Hepatocyte (in vitro differentiated cells): ENCODE results near the gene CPE.

Experiments used
- EZH2 ChIP-seq: fragments of 200-600 bp; sonication (generic); IDR thresholded peaks from 2 replicates; pipeline ENCODE4 v1.6.1; 2016; ENCODE audit warnings: antibody characterized with exemption, mild to moderate bottlenecking, borderline replicate concordance
- TF ChIP-seq, protein P1 (sequence below): fragments of 200-600 bp; sonication (generic); IDR thresholded peaks from 2 replicates; pipeline ENCODE4 v1.5.1; 2016; ENCODE audit warnings: antibody characterized with exemption, mild to moderate bottlenecking; ENCODE audit not compliant: poor library complexity

DNA sequence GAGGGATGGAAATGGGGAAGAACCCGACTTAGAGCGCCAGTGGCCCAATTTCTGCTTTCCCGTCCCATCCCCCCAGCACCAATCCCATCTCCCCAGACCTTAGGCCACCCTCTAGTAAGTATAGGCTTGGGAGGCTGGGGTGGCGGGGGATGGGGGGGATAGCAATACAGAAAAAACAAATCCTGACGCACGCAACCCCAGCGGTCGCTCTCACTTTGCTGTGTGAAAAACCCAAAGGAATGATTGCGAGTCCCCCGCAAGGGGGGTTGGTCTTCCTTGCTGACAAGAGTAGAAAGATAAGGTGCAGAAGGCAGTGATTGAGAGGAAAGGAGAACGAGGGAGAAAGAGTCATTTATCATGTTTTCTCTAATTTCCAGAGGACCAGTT lies 863 bp downstream of the CPE start:
- TF ChIP-seq EZH2 = no peak
- TF ChIP-seq, protein P1, sequence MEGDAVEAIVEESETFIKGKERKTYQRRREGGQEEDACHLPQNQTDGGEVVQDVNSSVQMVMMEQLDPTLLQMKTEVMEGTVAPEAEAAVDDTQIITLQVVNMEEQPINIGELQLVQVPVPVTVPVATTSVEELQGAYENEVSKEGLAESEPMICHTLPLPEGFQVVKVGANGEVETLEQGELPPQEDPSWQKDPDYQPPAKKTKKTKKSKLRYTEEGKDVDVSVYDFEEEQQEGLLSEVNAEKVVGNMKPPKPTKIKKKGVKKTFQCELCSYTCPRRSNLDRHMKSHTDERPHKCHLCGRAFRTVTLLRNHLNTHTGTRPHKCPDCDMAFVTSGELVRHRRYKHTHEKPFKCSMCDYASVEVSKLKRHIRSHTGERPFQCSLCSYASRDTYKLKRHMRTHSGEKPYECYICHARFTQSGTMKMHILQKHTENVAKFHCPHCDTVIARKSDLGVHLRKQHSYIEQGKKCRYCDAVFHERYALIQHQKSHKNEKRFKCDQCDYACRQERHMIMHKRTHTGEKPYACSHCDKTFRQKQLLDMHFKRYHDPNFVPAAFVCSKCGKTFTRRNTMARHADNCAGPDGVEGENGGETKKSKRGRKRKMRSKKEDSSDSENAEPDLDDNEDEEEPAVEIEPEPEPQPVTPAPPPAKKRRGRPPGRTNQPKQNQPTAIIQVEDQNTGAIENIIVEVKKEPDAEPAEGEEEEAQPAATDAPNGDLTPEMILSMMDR = no peak
